Measurements from ENCODE around the gene BST1.

Gene BST1

GRCh38 chr4:15654593-15655222, 48.2 kb upstream of the BST1 start:
- TF ChIP-seq YY1 (IDR thresholded peaks at IDR 0.05; ENCODE audit: low read depth), result no peak
- TF ChIP-seq EP300 (IDR thresholded peaks at IDR 0.05; ENCODE audit: borderline replicate concordance), result no peak
- TF ChIP-seq REST (IDR thresholded peaks at IDR 0.05; ENCODE audit: low read depth), result no peak
- no peak for TF ChIP-seq TCF12 (IDR thresholded peaks at IDR 0.05; ENCODE audit: low read depth)
- TF ChIP-seq TAF1 (IDR thresholded peaks at IDR 0.05; ENCODE audit: low read depth), result no peak; the same call in 1 of the 2 replicates
- no peak for TF ChIP-seq CREB1 (IDR thresholded peaks at IDR 0.05; ENCODE audit: low read depth)
- no peak for TF ChIP-seq EGR1 (IDR thresholded peaks at IDR 0.05)
- no peak for TF ChIP-seq NFIC (IDR thresholded peaks at IDR 0.05)
- no peak for TF ChIP-seq RAD21 (IDR thresholded peaks at IDR 0.05; ENCODE audit: low read depth)
- TF ChIP-seq MAX (IDR thresholded peaks at IDR 0.05), result no peak
- no peak for TF ChIP-seq TEAD4 (IDR thresholded peaks at IDR 0.05)
- TF ChIP-seq FOXM1 (IDR thresholded peaks at IDR 0.05; ENCODE audit: borderline replicate concordance, low read depth), result no peak
- TF ChIP-seq CEBPB (IDR thresholded peaks at IDR 0.05), result no peak
- no peak for TF ChIP-seq ZBTB7A (IDR thresholded peaks at IDR 0.05; ENCODE audit: low read depth)
- TF ChIP-seq USF1 (IDR thresholded peaks at IDR 0.05), result no peak

GRCh38 chr4:15655223-15656037, 47.4 kb upstream of the BST1 start, which contains the start of gene FBXL5:
Gene FBXL5, minus strand, starts transcription at chr4:15655357. Its CDS starts 70 bp downstream, at chr4:15655287.
- TF ChIP-seq USF1 (IDR thresholded peaks at IDR 0.05), result peak; percentile 94
- no peak for TF ChIP-seq TCF12 (IDR thresholded peaks at IDR 0.05; ENCODE audit: low read depth)
- peak; percentile 78 for TF ChIP-seq MAX (IDR thresholded peaks at IDR 0.05)
- no peak for TF ChIP-seq REST (IDR thresholded peaks at IDR 0.05; ENCODE audit: low read depth)
- TF ChIP-seq TAF1 (IDR thresholded peaks at IDR 0.05; ENCODE audit: low read depth), result peak; percentile 35
- no peak for TF ChIP-seq ZBTB7A (IDR thresholded peaks at IDR 0.05; ENCODE audit: low read depth)
- TF ChIP-seq FOXM1 (IDR thresholded peaks at IDR 0.05; ENCODE audit: borderline replicate concordance, low read depth), result no peak
- TF ChIP-seq EGR1 (IDR thresholded peaks at IDR 0.05), result no peak
- TF ChIP-seq YY1 (IDR thresholded peaks at IDR 0.05; ENCODE audit: low read depth), result peak; percentile 84
- TF ChIP-seq NFIC (IDR thresholded peaks at IDR 0.05), result peak; percentile 22; the same call in 1 of the 2 replicates
- no peak; the same call in 1 of the 2 replicates for TF ChIP-seq EP300 (IDR thresholded peaks at IDR 0.05; ENCODE audit: borderline replicate concordance)
- TF ChIP-seq CREB1 (IDR thresholded peaks at IDR 0.05; ENCODE audit: low read depth), result no peak
- no peak for TF ChIP-seq RAD21 (IDR thresholded peaks at IDR 0.05; ENCODE audit: low read depth)
- no peak for TF ChIP-seq CEBPB (IDR thresholded peaks at IDR 0.05)
- TF ChIP-seq TEAD4 (IDR thresholded peaks at IDR 0.05), result no peak

GRCh38 chr4:15656038-15656470, 46.8 kb upstream of the BST1 start:
- TF ChIP-seq TEAD4 (IDR thresholded peaks at IDR 0.05), result peak; percentile 34; the same call in 1 of the 2 replicates
- TF ChIP-seq TCF12 (IDR thresholded peaks at IDR 0.05; ENCODE audit: low read depth), result no peak
- no peak for TF ChIP-seq FOXM1 (IDR thresholded peaks at IDR 0.05; ENCODE audit: borderline replicate concordance, low read depth)

GRCh38 chr4:15657366-15657765, 45.5 kb upstream of the BST1 start:
- TF ChIP-seq USF1 (IDR thresholded peaks at IDR 0.05) (no peak), TCF12 (IDR thresholded peaks at IDR 0.05; ENCODE audit: low read depth) (no peak), MAX (IDR thresholded peaks at IDR 0.05) (no peak), EGR1 (IDR thresholded peaks at IDR 0.05) (no peak), YY1 (IDR thresholded peaks at IDR 0.05; ENCODE audit: low read depth) (no peak), EP300 (IDR thresholded peaks at IDR 0.05; ENCODE audit: borderline replicate concordance) (no peak), CREB1 (IDR thresholded peaks at IDR 0.05; ENCODE audit: low read depth) (no peak), CEBPB (IDR thresholded peaks at IDR 0.05) (no peak), FOXM1 (IDR thresholded peaks at IDR 0.05; ENCODE audit: borderline replicate concordance, low read depth) (no peak), TEAD4 (IDR thresholded peaks at IDR 0.05) (no peak), REST (IDR thresholded peaks at IDR 0.05; ENCODE audit: low read depth) (no peak), ZBTB7A (IDR thresholded peaks at IDR 0.05; ENCODE audit: low read depth) (no peak), RAD21 (IDR thresholded peaks at IDR 0.05; ENCODE audit: low read depth) (no peak), NFIC (IDR thresholded peaks at IDR 0.05) (no peak), TAF1 (IDR thresholded peaks at IDR 0.05; ENCODE audit: low read depth) (no peak)
